ENCODE data around the gene RASAL1. TPM values are rescaled to one million over a fixed set of nuclear protein-coding genes. Genes with fewer than 3 reads are reported as not detected.

The RASAL1 gene
- total RNA-seq, 1 donor from 2014 or later: 0.65 TPM

- TF ChIP-seq, protein P1, sequence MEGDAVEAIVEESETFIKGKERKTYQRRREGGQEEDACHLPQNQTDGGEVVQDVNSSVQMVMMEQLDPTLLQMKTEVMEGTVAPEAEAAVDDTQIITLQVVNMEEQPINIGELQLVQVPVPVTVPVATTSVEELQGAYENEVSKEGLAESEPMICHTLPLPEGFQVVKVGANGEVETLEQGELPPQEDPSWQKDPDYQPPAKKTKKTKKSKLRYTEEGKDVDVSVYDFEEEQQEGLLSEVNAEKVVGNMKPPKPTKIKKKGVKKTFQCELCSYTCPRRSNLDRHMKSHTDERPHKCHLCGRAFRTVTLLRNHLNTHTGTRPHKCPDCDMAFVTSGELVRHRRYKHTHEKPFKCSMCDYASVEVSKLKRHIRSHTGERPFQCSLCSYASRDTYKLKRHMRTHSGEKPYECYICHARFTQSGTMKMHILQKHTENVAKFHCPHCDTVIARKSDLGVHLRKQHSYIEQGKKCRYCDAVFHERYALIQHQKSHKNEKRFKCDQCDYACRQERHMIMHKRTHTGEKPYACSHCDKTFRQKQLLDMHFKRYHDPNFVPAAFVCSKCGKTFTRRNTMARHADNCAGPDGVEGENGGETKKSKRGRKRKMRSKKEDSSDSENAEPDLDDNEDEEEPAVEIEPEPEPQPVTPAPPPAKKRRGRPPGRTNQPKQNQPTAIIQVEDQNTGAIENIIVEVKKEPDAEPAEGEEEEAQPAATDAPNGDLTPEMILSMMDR (IDR thresholded peaks at IDR 0.05; ENCODE audit: unreplicated experiment): no peak
- Mint-ChIP-seq H3K27ac (no peak overlapping the region), H3K36me3 (no peaks in the 10 kb centered on the region), H3K27me3 (ENCODE audit: low read depth) (peaks cover 49% of the 10 kb centered on the region), H3K9me3 (no peaks in the 10 kb centered on the region), H3K4me1 (no peaks in the 10 kb centered on the region), H3K4me3 (no peak overlapping the region)
- no peak for DNase-seq (ENCODE audit: low spot score in 2 of 2, unreplicated experiment in 2 of 2)
Observed at GRCh38 chr12:113104953-113105510, 30.5 kb downstream of the RASAL1 start.

DNA sequence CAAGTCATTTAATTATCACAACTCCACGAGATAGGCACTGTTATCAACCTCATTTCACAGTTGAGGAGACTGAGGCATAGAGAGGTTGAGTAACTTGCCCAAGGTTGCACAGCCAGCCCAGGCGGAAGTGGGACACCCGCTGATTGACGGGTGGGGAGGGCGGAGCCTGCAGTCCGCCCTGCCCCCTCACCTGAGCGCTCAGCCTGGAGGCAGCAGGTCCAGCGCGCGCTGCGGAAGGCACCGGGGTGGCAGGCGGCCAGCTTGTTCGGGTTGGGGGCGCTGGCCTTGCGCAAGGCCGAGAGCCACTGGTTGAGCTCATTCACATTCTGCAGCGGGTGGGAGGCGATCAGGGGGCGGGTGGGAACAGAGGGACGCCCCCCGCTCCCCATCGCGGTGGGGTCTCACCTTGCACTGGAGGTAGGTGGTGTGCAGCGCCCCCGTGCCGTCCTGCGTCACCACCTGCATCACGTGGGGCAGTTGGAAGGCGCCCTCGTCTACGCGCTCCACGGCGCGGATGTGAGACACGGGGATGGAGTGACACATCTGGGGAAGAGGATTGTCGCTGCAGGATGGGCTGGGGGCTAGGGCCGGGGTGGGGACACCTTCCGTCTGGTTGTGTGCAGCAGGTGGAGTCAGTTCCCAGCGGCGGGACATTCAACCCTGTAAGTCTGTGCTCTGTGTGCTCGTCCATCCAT is 31.7 kb downstream of the RASAL1 start:
- Mint-ChIP-seq H3K4me1 (no peaks in the 10 kb centered on the region), H3K4me3 (peak overlapping the region; percentile 55), H3K27ac (no peak overlapping the region), H3K9me3 (no peaks in the 10 kb centered on the region), H3K27me3 (ENCODE audit: low read depth) (peaks cover 40% of the 10 kb centered on the region), H3K36me3 (no peaks in the 10 kb centered on the region)
- no peak for DNase-seq (ENCODE audit: low spot score in 2 of 2, unreplicated experiment in 2 of 2)
- TF ChIP-seq, protein P1 (IDR thresholded peaks at IDR 0.05; ENCODE audit: unreplicated experiment): no peak

DNA sequence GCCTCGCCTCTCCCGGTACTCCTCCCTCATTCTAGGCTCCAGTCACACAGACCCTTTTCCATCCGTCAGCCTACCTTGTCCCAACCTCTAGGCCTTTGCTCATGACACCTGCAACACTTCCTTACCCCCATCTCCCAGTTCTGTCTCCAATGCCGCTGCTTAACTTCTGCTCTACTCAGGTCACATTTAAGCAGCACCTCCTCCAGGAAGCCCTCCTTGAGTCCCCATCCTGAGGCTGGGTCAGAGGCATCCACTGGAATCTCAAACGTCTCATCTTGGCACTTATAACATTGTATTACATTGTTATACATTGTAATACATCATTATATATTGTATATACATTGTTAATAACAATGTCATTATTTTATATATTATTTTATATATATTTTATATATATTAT is 32.8 kb downstream of the RASAL1 start:
- H3K36me3 Mint-ChIP-seq: no peaks in the 10 kb centered on the region
- no peaks in the 10 kb centered on the region for H3K4me1 Mint-ChIP-seq
- H3K9me3 Mint-ChIP-seq: no peaks in the 10 kb centered on the region
- TF ChIP-seq, protein P1 (IDR thresholded peaks at IDR 0.05; ENCODE audit: unreplicated experiment): no peak
- DNase-seq (ENCODE audit: low spot score in 2 of 2, unreplicated experiment in 2 of 2): no peak
- H3K27ac Mint-ChIP-seq: no peak overlapping the region
- H3K4me3 Mint-ChIP-seq: no peak overlapping the region
- H3K27me3 Mint-ChIP-seq (ENCODE audit: low read depth): peaks cover 40% of the 10 kb centered on the region

DNA sequence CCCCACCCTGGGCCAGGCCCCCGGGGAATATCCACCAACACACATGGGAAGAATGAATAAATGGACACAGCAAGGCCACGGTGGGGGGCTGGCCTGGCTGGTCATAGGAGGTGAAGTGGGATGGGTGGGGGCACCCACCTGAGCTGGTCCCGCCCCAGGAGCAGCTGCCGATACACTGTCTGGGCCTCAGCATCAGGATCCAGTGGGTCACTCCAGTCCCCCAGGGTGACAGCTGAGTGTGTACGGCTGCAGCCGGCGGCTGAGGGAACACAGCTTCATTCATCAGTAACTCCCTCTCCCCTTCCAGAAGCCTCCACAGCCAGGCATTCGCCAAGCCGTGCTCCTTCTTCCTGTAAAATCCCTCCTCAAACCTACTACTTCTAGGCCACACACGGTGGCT is 33.8 kb downstream of the RASAL1 start:
- peaks cover 33% of the 10 kb centered on the region for H3K27me3 Mint-ChIP-seq (ENCODE audit: low read depth)
- H3K9me3 Mint-ChIP-seq: no peaks in the 10 kb centered on the region
- no peaks in the 10 kb centered on the region for H3K4me1 Mint-ChIP-seq
- no peak overlapping the region for H3K27ac Mint-ChIP-seq
- TF ChIP-seq, protein P1 (IDR thresholded peaks at IDR 0.05; ENCODE audit: unreplicated experiment): no peak
- no peak for DNase-seq (ENCODE audit: low spot score in 2 of 2, unreplicated experiment in 2 of 2)
- H3K4me3 Mint-ChIP-seq: no peak overlapping the region
- H3K36me3 Mint-ChIP-seq: no peaks in the 10 kb centered on the region

DNA sequence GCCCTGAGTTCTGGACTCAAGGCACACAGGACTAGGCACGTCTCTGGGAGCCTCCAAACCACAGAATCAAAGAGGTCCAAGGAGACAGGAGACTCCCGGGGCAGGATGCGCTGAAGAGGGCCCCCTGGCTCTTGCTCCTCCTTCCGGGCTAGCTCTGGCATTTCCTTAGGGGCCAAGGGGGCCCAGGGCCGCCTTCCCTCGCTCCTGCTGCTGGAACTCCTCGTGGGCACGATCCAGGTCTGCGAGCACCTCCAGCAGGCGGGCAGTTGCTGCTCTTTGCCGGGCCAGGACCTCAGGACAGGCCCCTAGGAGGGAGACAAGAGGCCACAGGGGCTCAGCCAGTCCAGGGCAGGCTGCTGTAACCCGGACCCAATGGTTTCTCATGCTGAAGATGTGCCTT is 35.8 kb downstream of the RASAL1 start:
- DNase-seq (ENCODE audit: low spot score in 2 of 2, unreplicated experiment in 2 of 2): no peak
- no peaks in the 10 kb centered on the region for H3K36me3 Mint-ChIP-seq
- no peak overlapping the region for H3K4me3 Mint-ChIP-seq
- no peaks in the 10 kb centered on the region for H3K9me3 Mint-ChIP-seq
- TF ChIP-seq, protein P1 (IDR thresholded peaks at IDR 0.05; ENCODE audit: unreplicated experiment): no peak
- peaks cover 24% of the 10 kb centered on the region for H3K27me3 Mint-ChIP-seq (ENCODE audit: low read depth)
- H3K27ac Mint-ChIP-seq: no peak overlapping the region
- H3K4me1 Mint-ChIP-seq: no peaks in the 10 kb centered on the region

Data from mesothelial cell of epicardium (in vitro differentiated cells).